ENCODE data around the gene PIK3AP1. TPM values are rescaled to one million over a fixed set of nuclear protein-coding genes. Genes with fewer than 3 reads are reported as not detected.

The PIK3AP1 gene
- total RNA-seq, 1 donor from 2014 or later, result 0.49 TPM

GRCh38 chr10:96584035-96584434 is 136.3 kb downstream of the PIK3AP1 start:
- DNase-seq, result no peak
- Mint-ChIP-seq H3K36me3 (ENCODE audit: unreplicated experiment) (no peaks in the 10 kb centered on the region), H3K27me3 (ENCODE audit: unreplicated experiment) (peaks cover 2% of the 10 kb centered on the region), H3K9me3 (ENCODE audit: unreplicated experiment) (peaks cover 6% of the 10 kb centered on the region), H3K27ac (ENCODE audit: unreplicated experiment) (no peak overlapping the region), H3K4me3 (ENCODE audit: unreplicated experiment) (peak overlapping the region; percentile 5), H3K4me1 (ENCODE audit: low read depth, unreplicated experiment) (peaks cover 2% of the 10 kb centered on the region)
- TF ChIP-seq, protein P1, sequence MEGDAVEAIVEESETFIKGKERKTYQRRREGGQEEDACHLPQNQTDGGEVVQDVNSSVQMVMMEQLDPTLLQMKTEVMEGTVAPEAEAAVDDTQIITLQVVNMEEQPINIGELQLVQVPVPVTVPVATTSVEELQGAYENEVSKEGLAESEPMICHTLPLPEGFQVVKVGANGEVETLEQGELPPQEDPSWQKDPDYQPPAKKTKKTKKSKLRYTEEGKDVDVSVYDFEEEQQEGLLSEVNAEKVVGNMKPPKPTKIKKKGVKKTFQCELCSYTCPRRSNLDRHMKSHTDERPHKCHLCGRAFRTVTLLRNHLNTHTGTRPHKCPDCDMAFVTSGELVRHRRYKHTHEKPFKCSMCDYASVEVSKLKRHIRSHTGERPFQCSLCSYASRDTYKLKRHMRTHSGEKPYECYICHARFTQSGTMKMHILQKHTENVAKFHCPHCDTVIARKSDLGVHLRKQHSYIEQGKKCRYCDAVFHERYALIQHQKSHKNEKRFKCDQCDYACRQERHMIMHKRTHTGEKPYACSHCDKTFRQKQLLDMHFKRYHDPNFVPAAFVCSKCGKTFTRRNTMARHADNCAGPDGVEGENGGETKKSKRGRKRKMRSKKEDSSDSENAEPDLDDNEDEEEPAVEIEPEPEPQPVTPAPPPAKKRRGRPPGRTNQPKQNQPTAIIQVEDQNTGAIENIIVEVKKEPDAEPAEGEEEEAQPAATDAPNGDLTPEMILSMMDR (IDR thresholded peaks at IDR 0.05; ENCODE audit: partially characterized antibody, unreplicated experiment), result no peak

GRCh38 chr10:96579133-96579532 is 141.2 kb downstream of the PIK3AP1 start:
- Mint-ChIP-seq H3K27ac (ENCODE audit: unreplicated experiment) (no peak overlapping the region), H3K9me3 (ENCODE audit: unreplicated experiment) (no peaks in the 10 kb centered on the region), H3K4me1 (ENCODE audit: low read depth, unreplicated experiment) (peaks cover 2% of the 10 kb centered on the region), H3K36me3 (ENCODE audit: unreplicated experiment) (no peaks in the 10 kb centered on the region), H3K4me3 (ENCODE audit: unreplicated experiment) (no peak overlapping the region), H3K27me3 (ENCODE audit: unreplicated experiment) (peaks cover 2% of the 10 kb centered on the region)
- no peak for DNase-seq
- TF ChIP-seq, protein P1 (IDR thresholded peaks at IDR 0.05; ENCODE audit: partially characterized antibody, unreplicated experiment), result no peak

- Mint-ChIP-seq H3K27ac (ENCODE audit: unreplicated experiment) (no peak overlapping the region), H3K4me3 (ENCODE audit: unreplicated experiment) (no peak overlapping the region), H3K9me3 (ENCODE audit: unreplicated experiment) (no peaks in the 10 kb centered on the region), H3K36me3 (ENCODE audit: unreplicated experiment) (no peaks in the 10 kb centered on the region), H3K27me3 (ENCODE audit: unreplicated experiment) (peaks cover 2% of the 10 kb centered on the region), H3K4me1 (ENCODE audit: low read depth, unreplicated experiment) (peaks cover 2% of the 10 kb centered on the region)
- TF ChIP-seq, protein P1 (IDR thresholded peaks at IDR 0.05; ENCODE audit: partially characterized antibody, unreplicated experiment), result no peak
- no peak for DNase-seq
These were observed 141.7 kb downstream of the PIK3AP1 start for GRCh38 chr10:96578633-96579032.

DNA sequence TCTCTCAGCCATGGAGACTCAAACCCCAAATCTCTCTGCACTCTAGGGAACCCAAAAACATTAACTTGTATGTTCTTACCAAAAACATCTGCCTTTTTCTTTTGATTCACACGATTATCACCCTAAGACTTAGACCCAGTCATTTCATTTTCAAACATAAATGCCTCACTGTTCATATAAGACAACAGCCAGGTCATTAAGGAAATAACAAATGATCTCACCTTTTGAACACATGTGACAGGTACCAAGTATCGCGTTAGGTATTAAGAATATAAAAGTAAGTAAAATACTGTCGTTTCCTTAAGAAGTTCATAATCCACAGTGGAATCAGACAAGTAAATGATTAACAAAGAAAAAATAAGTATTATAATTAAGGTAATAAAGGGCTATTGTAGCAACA is 142.3 kb downstream of the PIK3AP1 start:
- DNase-seq, result no peak
- no peaks in the 10 kb centered on the region for H3K9me3 Mint-ChIP-seq (ENCODE audit: unreplicated experiment)
- TF ChIP-seq, protein P1 (IDR thresholded peaks at IDR 0.05; ENCODE audit: partially characterized antibody, unreplicated experiment), result no peak
- H3K27me3 Mint-ChIP-seq (ENCODE audit: unreplicated experiment), result peaks cover 2% of the 10 kb centered on the region
- H3K4me1 Mint-ChIP-seq (ENCODE audit: low read depth, unreplicated experiment), result peaks cover 2% of the 10 kb centered on the region
- no peak overlapping the region for H3K27ac Mint-ChIP-seq (ENCODE audit: unreplicated experiment)
- no peaks in the 10 kb centered on the region for H3K36me3 Mint-ChIP-seq (ENCODE audit: unreplicated experiment)
- no peak overlapping the region for H3K4me3 Mint-ChIP-seq (ENCODE audit: unreplicated experiment)

GRCh38 chr10:96577069-96577468 is 143.2 kb downstream of the PIK3AP1 start:
- H3K27ac Mint-ChIP-seq (ENCODE audit: unreplicated experiment), result no peak overlapping the region
- H3K4me3 Mint-ChIP-seq (ENCODE audit: unreplicated experiment), result no peak overlapping the region
- no peaks in the 10 kb centered on the region for H3K36me3 Mint-ChIP-seq (ENCODE audit: unreplicated experiment)
- TF ChIP-seq, protein P1 (IDR thresholded peaks at IDR 0.05; ENCODE audit: partially characterized antibody, unreplicated experiment), result no peak
- peaks cover 2% of the 10 kb centered on the region for H3K4me1 Mint-ChIP-seq (ENCODE audit: low read depth, unreplicated experiment)
- DNase-seq, result no peak
- peaks cover 2% of the 10 kb centered on the region for H3K27me3 Mint-ChIP-seq (ENCODE audit: unreplicated experiment)
- H3K9me3 Mint-ChIP-seq (ENCODE audit: unreplicated experiment), result no peaks in the 10 kb centered on the region

Measured in glutamatergic neuron (in vitro differentiated cells).